Hematopoietic multipotent progenitor cell treated with erythropoietin and hydrocortisone succinate and interleukin-3 and kit ligand, for 8 days (in vitro differentiated cells): ENCODE data around the gene PKD1L1.

Experiments
- DNase-seq: peaks from one replicate; pipeline ENCODE4 v3.0.0-alpha.2; 2015

The PKD1L1 gene

GRCh38 chr7:47786557-47787248 lies 161.6 kb downstream of the PKD1L1 start:
- DNase-seq: no peak

- no peak for DNase-seq
Measured at GRCh38 chr7:47785923-47786556, 162.2 kb downstream of the PKD1L1 start.

- DNase-seq: no peak
Measured at GRCh38 chr7:47783456-47784223, 164.6 kb downstream of the PKD1L1 start.

- no peak for DNase-seq
Measured at GRCh38 chr7:47782792-47783191, 165.5 kb downstream of the PKD1L1 start.

- DNase-seq: no peak
Measured at GRCh38 chr7:47782022-47782421, 166.2 kb downstream of the PKD1L1 start.

- no peak for DNase-seq
Measured at GRCh38 chr7:47780555-47780954, 167.7 kb downstream of the PKD1L1 start.

- no peak for DNase-seq
Measured at GRCh38 chr7:47779341-47779771, 168.9 kb downstream of the PKD1L1 start.

- no peak for DNase-seq
Measured at GRCh38 chr7:47778153-47778661, 170.1 kb downstream of the PKD1L1 start.

- DNase-seq: no peak
Measured at GRCh38 chr7:47777531-47778152, 170.6 kb downstream of the PKD1L1 start.

GRCh38 chr7:47776335-47776734 lies 171.9 kb downstream of the PKD1L1 start:
- no peak for DNase-seq

GRCh38 chr7:47775238-47775637 lies 173.0 kb downstream of the PKD1L1 start:
- no peak for DNase-seq

GRCh38 chr7:47772492-47772891 lies 175.8 kb downstream of the PKD1L1 start:
- no peak for DNase-seq

- DNase-seq: no peak
Measured at GRCh38 chr7:47771990-47772360, 176.3 kb downstream of the PKD1L1 start.

- DNase-seq: no peak
Measured at GRCh38 chr7:47771336-47771989, 176.8 kb downstream of the PKD1L1 start.

GRCh38 chr7:47766126-47766525 lies 182.1 kb downstream of the PKD1L1 start:
- DNase-seq: no peak

- DNase-seq: no peak
Measured at GRCh38 chr7:47765373-47765979, 182.8 kb downstream of the PKD1L1 start.

- DNase-seq: no peak
Measured at GRCh38 chr7:47764746-47765145, 183.5 kb downstream of the PKD1L1 start.

- DNase-seq: no peak
Measured at GRCh38 chr7:47763063-47763974, 184.9 kb downstream of the PKD1L1 start.

GRCh38 chr7:47762746-47763062 lies 185.6 kb downstream of the PKD1L1 start:
- no peak for DNase-seq

GRCh38 chr7:47762207-47762606 lies 186.1 kb downstream of the PKD1L1 start:
- no peak for DNase-seq

- DNase-seq: peak; percentile 17
Measured at GRCh38 chr7:47759056-47759706, 189.1 kb downstream of the PKD1L1 start.
